ENCODE data around the gene ADAM19. TPM values are rescaled to one million over a fixed set of nuclear protein-coding genes. Genes with fewer than 3 reads are reported as not detected.
"Not testable (repeated sequence)": the region's sequence is repeated elsewhere in the genome, so short reads cannot be mapped to it uniquely, and the experiment has no call there.

ADAM19 gene
- total RNA-seq, 4 donors from 2014 or later, result 6.4 to 15.2 (median 10.0) TPM

- no peak for DNase-seq
- Histone ChIP-seq H3K27ac (no peak overlapping the region), H3K27me3 (no peaks in the 10 kb centered on the region), H3K4me1 (no peaks in the 10 kb centered on the region), H3K9me3 (no peaks in the 10 kb centered on the region), H3K4me3 (replicated peaks in 1 of 3) (no peak overlapping the region), H3K36me3 (no peaks in the 10 kb centered on the region)
- WGBS, 2 donors, result 87 to 88% methylated on average over 5 of the region's 5 CpGs
- no peak for TF ChIP-seq POLR2A (IDR thresholded peaks at IDR 0.05)
- TF ChIP-seq, protein P1, sequence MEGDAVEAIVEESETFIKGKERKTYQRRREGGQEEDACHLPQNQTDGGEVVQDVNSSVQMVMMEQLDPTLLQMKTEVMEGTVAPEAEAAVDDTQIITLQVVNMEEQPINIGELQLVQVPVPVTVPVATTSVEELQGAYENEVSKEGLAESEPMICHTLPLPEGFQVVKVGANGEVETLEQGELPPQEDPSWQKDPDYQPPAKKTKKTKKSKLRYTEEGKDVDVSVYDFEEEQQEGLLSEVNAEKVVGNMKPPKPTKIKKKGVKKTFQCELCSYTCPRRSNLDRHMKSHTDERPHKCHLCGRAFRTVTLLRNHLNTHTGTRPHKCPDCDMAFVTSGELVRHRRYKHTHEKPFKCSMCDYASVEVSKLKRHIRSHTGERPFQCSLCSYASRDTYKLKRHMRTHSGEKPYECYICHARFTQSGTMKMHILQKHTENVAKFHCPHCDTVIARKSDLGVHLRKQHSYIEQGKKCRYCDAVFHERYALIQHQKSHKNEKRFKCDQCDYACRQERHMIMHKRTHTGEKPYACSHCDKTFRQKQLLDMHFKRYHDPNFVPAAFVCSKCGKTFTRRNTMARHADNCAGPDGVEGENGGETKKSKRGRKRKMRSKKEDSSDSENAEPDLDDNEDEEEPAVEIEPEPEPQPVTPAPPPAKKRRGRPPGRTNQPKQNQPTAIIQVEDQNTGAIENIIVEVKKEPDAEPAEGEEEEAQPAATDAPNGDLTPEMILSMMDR (IDR thresholded peaks at IDR 0.05), result no peak
- intact Hi-C loops (cut with DNase I), result no loop called here
Measured at GRCh38 chr5:157484768-157485167, 90.8 kb downstream of the ADAM19 start.

DNA sequence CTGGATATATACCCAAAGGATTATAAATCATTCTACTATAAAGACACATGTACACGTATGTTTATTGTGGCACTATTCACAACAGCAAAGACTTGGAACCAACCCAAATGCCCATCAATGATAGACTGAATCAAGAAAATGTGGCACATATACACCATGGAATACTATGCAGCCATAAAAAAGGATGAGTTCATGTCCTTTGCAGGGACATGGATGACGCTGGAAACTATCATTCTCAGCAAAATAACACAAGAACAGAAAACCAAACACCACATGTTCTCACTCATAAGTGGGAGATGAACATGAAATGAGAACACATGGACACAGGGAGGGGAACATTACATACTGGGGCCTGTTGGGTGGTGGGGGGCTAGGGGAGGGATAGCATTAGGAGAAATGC is 92.9 kb downstream of the ADAM19 start:
- 87 to 98% methylated on average over 2 of the region's 2 CpGs for WGBS, 2 donors
- H3K36me3 ChIP-seq; DNase-seq; H3K4me1 ChIP-seq; H3K27me3 ChIP-seq; H3K27ac ChIP-seq; H3K9me3 ChIP-seq; intact Hi-C loops (cut with DNase I); H3K4me3 ChIP-seq (replicated peaks in 1 of 3): not testable (repeated sequence)

GRCh38 chr5:157481666-157482065 is 93.9 kb downstream of the ADAM19 start:
- TF ChIP-seq, protein P1 (IDR thresholded peaks at IDR 0.05), result no peak
- TF ChIP-seq POLR2A (IDR thresholded peaks at IDR 0.05), result no peak
- Histone ChIP-seq H3K27me3 (no peaks in the 10 kb centered on the region), H3K4me1 (no peaks in the 10 kb centered on the region), H3K27ac (no peak overlapping the region), H3K4me3 (replicated peaks in 1 of 3) (no peak overlapping the region), H3K9me3 (no peaks in the 10 kb centered on the region), H3K36me3 (no peaks in the 10 kb centered on the region)
- no peak for DNase-seq
- intact Hi-C loops (cut with DNase I), result no loop called here
- WGBS, 2 donors, result 98% methylated on average over 7 of the region's 7 CpGs

DNA sequence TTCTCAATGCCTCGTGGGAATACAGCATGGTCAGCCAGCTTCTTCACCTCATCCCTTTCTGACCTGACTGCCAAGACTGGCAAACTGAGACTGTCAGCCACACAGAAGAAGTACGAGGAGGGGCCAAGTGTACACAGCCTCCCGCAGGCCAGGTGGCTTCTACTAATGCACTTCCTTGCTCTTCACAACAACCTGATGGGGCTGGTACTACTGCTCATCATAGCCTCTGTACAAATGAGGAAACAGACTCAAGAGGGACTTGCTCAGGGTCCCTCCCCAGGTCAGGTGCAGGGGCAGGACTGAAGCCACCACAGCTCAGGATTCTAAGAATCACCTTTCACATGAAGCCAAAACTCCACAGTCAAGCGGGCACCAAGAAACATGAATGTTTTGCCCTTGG is 94.3 kb downstream of the ADAM19 start:
- Histone ChIP-seq H3K4me1 (no peaks in the 10 kb centered on the region), H3K9me3 (no peaks in the 10 kb centered on the region), H3K4me3 (replicated peaks in 1 of 3) (no peak overlapping the region), H3K36me3 (no peaks in the 10 kb centered on the region), H3K27ac (no peak overlapping the region), H3K27me3 (no peaks in the 10 kb centered on the region)
- intact Hi-C loops (cut with DNase I), result no loop called here
- TF ChIP-seq, protein P1 (IDR thresholded peaks at IDR 0.05), result no peak
- TF ChIP-seq POLR2A (IDR thresholded peaks at IDR 0.05), result no peak
- no peak for DNase-seq
- WGBS, 2 donors, result 82 to 83% methylated on average over 2 to 4 of the region's 4 CpGs

DNA sequence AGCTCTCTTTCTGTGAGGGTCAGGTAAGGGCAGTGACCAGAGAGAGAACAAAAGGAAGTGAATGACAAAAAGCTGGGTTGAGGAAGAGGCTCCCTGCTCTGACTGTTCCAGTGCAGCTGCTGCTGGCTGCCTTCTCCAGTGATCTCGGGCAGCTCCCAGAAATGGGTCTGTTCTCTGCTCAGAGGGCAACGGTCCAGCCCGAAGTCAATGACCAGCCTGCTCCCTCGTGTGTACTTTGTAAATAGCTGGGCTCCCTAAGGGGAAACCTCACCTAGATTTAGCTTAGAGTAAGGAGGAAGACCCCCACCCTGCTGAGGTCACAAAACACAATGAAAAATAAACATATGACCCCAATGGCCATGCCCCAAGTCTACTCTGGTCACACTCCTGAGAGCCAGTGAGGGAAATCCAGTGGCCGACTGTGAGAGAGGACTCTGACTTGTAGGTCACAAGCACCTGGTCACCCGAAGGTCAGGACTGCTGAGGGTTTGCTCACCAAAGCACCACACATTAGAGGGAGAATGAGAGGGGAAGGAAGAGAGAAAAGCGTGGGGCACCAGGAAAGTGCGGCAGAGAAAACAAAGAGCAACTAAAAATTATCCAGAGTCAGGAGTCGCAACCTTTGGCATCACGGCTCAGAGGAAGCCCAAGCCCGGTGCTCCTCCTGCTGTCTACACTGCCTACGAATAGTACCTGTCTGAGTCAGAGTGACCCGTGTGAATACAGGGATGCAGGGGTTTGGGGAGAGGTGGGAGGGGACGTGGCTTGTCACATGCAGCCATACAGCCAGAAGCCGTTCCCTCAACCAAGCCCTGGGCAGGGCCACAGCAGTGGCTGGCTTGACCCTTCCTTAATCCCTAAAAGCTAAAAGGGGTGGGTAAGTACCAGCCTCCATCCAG is 95.7 kb downstream of the ADAM19 start:
- H3K36me3 ChIP-seq, result no peaks in the 10 kb centered on the region
- H3K4me1 ChIP-seq, result no peaks in the 10 kb centered on the region
- no peaks in the 10 kb centered on the region for H3K9me3 ChIP-seq
- no peak for DNase-seq
- H3K27ac ChIP-seq, result no peak overlapping the region
- TF ChIP-seq, protein P1 (IDR thresholded peaks at IDR 0.05), result no peak
- TF ChIP-seq POLR2A (IDR thresholded peaks at IDR 0.05), result no peak
- H3K4me3 ChIP-seq (replicated peaks in 1 of 3), result no peak overlapping the region
- WGBS, 2 donors, result 67 to 71% methylated on average over 15 of the region's 15 CpGs
- no peaks in the 10 kb centered on the region for H3K27me3 ChIP-seq
- intact Hi-C loops (cut with DNase I), result loop anchor here (2.0 to 10.0 kb wide), 4 partner anchors 49 to 265 kb away; partner anchors contain the start of gene LSM11
